HepG2 (cell line): ENCODE results near the gene NOTUM. TPM values are rescaled to one million over a fixed set of nuclear protein-coding genes. Genes with fewer than 3 reads are reported as not detected.

Experiments used
- ATAC-seq: fragments of 200-7000 bp; cut with Tn5 transposase; 3 replicates; pipeline ENCODE4 v1.9.1; 2020; ENCODE audit warnings: mild to moderate bottlenecking, moderate library complexity
- BruUV-seq: library from RNA; stranded (reverse); fragments of 400-500 nt; replicated peaks from 2 replicates; lab custom pipeline; 2021; lab: Mats Ljungman, UMichigan
- CTCF ChIA-PET: fragments of 300-600 bp; formaldehyde crosslinking; extraction: SDS; loops from one replicate; lab custom pipeline; 2021; ENCODE audit warnings: low total read pairs, inconsistent platforms, low intra/inter-chr PET ratio; lab: Yijun Ruan, JAX
- POLR2A ChIA-PET: fragments of 350-600 bp; sonication (Branson Sonifier 250); formaldehyde crosslinking; loops from one replicate; lab custom pipeline; 2020; ENCODE audit warnings: antibody characterized with exemption, inconsistent platforms; lab: Yijun Ruan, JAX
- DNase-seq: peaks from one replicate; pipeline ENCODE4 v3.0.0-alpha.2; 2015; ENCODE audit warnings: low spot score
- FAIRE-seq: peaks from 3 replicates; lab custom pipeline; 2011; peaks lifted over from hg19 to GRCh38; lab: Jason Lieb, UNC
- H2AFZ ChIP-seq: one replicate; pipeline ENCODE4 v1.6.1; 2011; ENCODE audit warnings: low read length, inconsistent platforms
- H3K27ac ChIP-seq: fragments of 300-600 bp; 3 replicates; pipeline ENCODE4 v1.8.0; 2011; ENCODE audit warnings: mixed run types, mild to moderate bottlenecking, mixed read lengths, low read length, inconsistent platforms; ENCODE audit not compliant: insufficient read depth; ENCODE audit errors: extremely low read length
- H3K27me3 ChIP-seq, 2 experiments: fragments of 200-600 bp in 1 of 2; 2 replicates in 1 of 2; 3 replicates in 1 of 2; pipeline versions ENCODE4 v1.6.0 to v1.8.0; 2011; ENCODE audit warnings: low read length in 2 of 2, mild to moderate bottlenecking in 2 of 2, moderate library complexity in 2 of 2, inconsistent platforms in 1 of 2; ENCODE audit not compliant: insufficient read depth in 2 of 2, control insufficient read depth in 1 of 2
- H3K36me3 ChIP-seq, 2 experiments: fragments of 200-600 bp in 1 of 2; replicated peaks in 1 of 2; 2 replicates in 1 of 2; 3 replicates in 1 of 2; pipeline versions ENCODE4 v1.5.1 to v1.8.0; 2011; ENCODE audit warnings: low read length in 2 of 2, inconsistent platforms in 1 of 2; ENCODE audit not compliant: insufficient read depth in 2 of 2, control insufficient read depth in 1 of 2
- H3K4me1 ChIP-seq: 2 replicates; pipeline ENCODE4 v1.5.1; 2012; ENCODE audit warnings: low read length, inconsistent platforms; ENCODE audit not compliant: insufficient read depth
- H3K4me2 ChIP-seq: 2 replicates; pipeline ENCODE4 v1.6.0; 2011; ENCODE audit warnings: low read depth, low read length, inconsistent platforms
- H3K4me3 ChIP-seq, 3 experiments: fragments of 200-600 bp in 1 of 3; sonication (generic), shearing (Covaris generic) in 1 of 3; replicated peaks in 1 of 3; 2 replicates each; pipeline ENCODE4 v1.5.1; 2011 to 2016; ENCODE audit warnings: low read length in 3 of 3, inconsistent platforms in 2 of 3, low read depth in 2 of 3, mild to moderate bottlenecking in 2 of 3, control low read depth in 1 of 3, mixed read lengths in 1 of 3; ENCODE audit not compliant: insufficient read depth in 1 of 3
- H3K79me2 ChIP-seq: one replicate; pipeline ENCODE4 v1.6.1; 2011; ENCODE audit warnings: low read length, inconsistent platforms; ENCODE audit not compliant: insufficient read depth
- H3K9ac ChIP-seq: 2 replicates; pipeline ENCODE4 v1.6.0; 2011; ENCODE audit warnings: mild to moderate bottlenecking, low read depth, low read length, inconsistent platforms; ENCODE audit not compliant: insufficient read depth
- H3K9me3 ChIP-seq: 2 replicates; pipeline ENCODE4 v1.5.1; 2012; ENCODE audit warnings: mild to moderate bottlenecking, low read length
- H4K20me1 ChIP-seq: 2 replicates; pipeline ENCODE4 v1.6.0; 2011; ENCODE audit warnings: inconsistent platforms, mild to moderate bottlenecking, low read length, moderate library complexity; ENCODE audit not compliant: insufficient read depth
- AGO2 ChIP-seq: fragments of 200-400 bp; formaldehyde crosslinking; optimal IDR thresholded peaks from 2 replicates; pipeline ENCODE3; 2017; ENCODE audit warnings: mild to moderate bottlenecking, low read depth, low read length, moderate library complexity
- CC2D1A ChIP-seq: sonication (generic); formaldehyde crosslinking; IDR thresholded peaks from 2 replicates; pipeline ENCODE4 v1.8.1; 2023; ENCODE audit warnings: mild to moderate bottlenecking, missing genetic modification reagents
- DNMT1 ChIP-seq: sonication (generic); formaldehyde crosslinking; IDR thresholded peaks from 2 replicates; pipeline ENCODE4 v1.5.1; 2020; ENCODE audit warnings: mild to moderate bottlenecking, missing genetic modification reagents
- FOXA3 ChIP-seq: IDR thresholded peaks from 2 replicates; pipeline ENCODE4 v1.6.1; 2016; ENCODE audit warnings: missing genetic modification reagents, missing compliant biosample characterization
- HNRNPLL ChIP-seq: fragments of 200-400 bp; formaldehyde crosslinking; IDR thresholded peaks from 2 replicates; pipeline ENCODE4 v1.6.1; 2017; ENCODE audit warnings: mild to moderate bottlenecking, low read depth, low read length; ENCODE audit not compliant: poor library complexity, severe bottlenecking
- ISX ChIP-seq: sonication (generic); formaldehyde crosslinking; conservative IDR thresholded peaks from 2 replicates; pipeline ENCODE4 v1.5.0; 2020; ENCODE audit warnings: missing genetic modification reagents
- JUN ChIP-seq: sonication (generic); formaldehyde crosslinking; IDR thresholded peaks from 2 replicates; pipeline ENCODE4 v1.4.0; 2020; ENCODE audit warnings: mild to moderate bottlenecking, missing genetic modification reagents
- MAFG ChIP-seq: sonication (generic); formaldehyde crosslinking; IDR thresholded peaks from 2 replicates; pipeline ENCODE4 v1.5.1; 2020; ENCODE audit warnings: mild to moderate bottlenecking, missing genetic modification reagents
- MAFK ChIP-seq, 2 experiments: IDR thresholded peaks in 1 of 2; conservative IDR thresholded peaks in 1 of 2; 2 replicates each; pipeline ENCODE4 v1.6.1; 2011; ENCODE audit warnings: improper control_type of control experiment in 2 of 2, low read length in 2 of 2
- MZF1 ChIP-seq: sonication (generic); formaldehyde crosslinking; IDR thresholded peaks from 2 replicates; pipeline ENCODE4 v1.8.1; 2023; ENCODE audit warnings: mild to moderate bottlenecking, missing genetic modification reagents, borderline replicate concordance
- PCBP2 ChIP-seq: fragments of 200-400 bp; formaldehyde crosslinking; optimal IDR thresholded peaks from 2 replicates; pipeline ENCODE3; 2018; ENCODE audit warnings: low read length, low read depth; ENCODE audit not compliant: poor library complexity, severe bottlenecking
- TBX2 ChIP-seq: sonication (generic); formaldehyde crosslinking; IDR thresholded peaks from 2 replicates; pipeline ENCODE4 v1.5.0; 2020; ENCODE audit warnings: missing genetic modification reagents, mild to moderate bottlenecking, borderline replicate concordance
- TEAD3 ChIP-seq: optimal IDR thresholded peaks from 2 replicates; pipeline ENCODE3; 2016; ENCODE audit warnings: borderline replicate concordance
- TFAP4 ChIP-seq: sonication (generic); IDR thresholded peaks from 2 replicates; pipeline ENCODE4 v1.6.1; 2016; ENCODE audit warnings: low read depth, borderline replicate concordance
- ZFP36L1 ChIP-seq: sonication (generic); formaldehyde crosslinking; IDR thresholded peaks from 2 replicates; pipeline ENCODE4 v1.8.0; 2022; ENCODE audit warnings: mild to moderate bottlenecking, missing genetic modification reagents, moderate library complexity
- ZFP62 ChIP-seq: sonication (generic); formaldehyde crosslinking; IDR thresholded peaks from 2 replicates; pipeline ENCODE4 v1.4.0; 2020; ENCODE audit warnings: missing genetic modification reagents
- ZNF276 ChIP-seq: sonication (generic); formaldehyde crosslinking; IDR thresholded peaks from 2 replicates; pipeline ENCODE4 v1.4.0; 2020; ENCODE audit warnings: mild to moderate bottlenecking, low read depth, missing genetic modification reagents
- ZNF446 ChIP-seq: sonication (generic); formaldehyde crosslinking; IDR thresholded peaks from 2 replicates; pipeline ENCODE4 v1.5.0; 2020; ENCODE audit warnings: mild to moderate bottlenecking, missing genetic modification reagents
- ZNF781 ChIP-seq: sonication (generic); formaldehyde crosslinking; IDR thresholded peaks from 2 replicates; pipeline ENCODE4 v1.5.1; 2020; ENCODE audit warnings: borderline replicate concordance, mild to moderate bottlenecking, missing genetic modification reagents; ENCODE audit errors: not compliant biosample characterization
- ZNF784 ChIP-seq: sonication (generic); formaldehyde crosslinking; IDR thresholded peaks from 2 replicates; pipeline ENCODE4 v1.5.1; 2020; ENCODE audit warnings: missing genetic modification reagents, mild to moderate bottlenecking, borderline replicate concordance
- ZSCAN21 ChIP-seq: sonication (generic); formaldehyde crosslinking; IDR thresholded peaks from 2 replicates; pipeline ENCODE4 v1.8.0; 2022; ENCODE audit warnings: mild to moderate bottlenecking, missing genetic modification reagents, moderate library complexity, borderline replicate concordance
- WGBS: methylation state at CpG from one replicate; pipeline ENCODE4 v1.1.6; 2017; ENCODE audit warnings: low lambda C conversion rate; 5-methylcytosine and 5-hydroxymethylcytosine counted together
- in situ Hi-C: cut with HindIII; loops from 2 replicates; pipeline ENCODE4 v1.10.0; 2017; ENCODE audit warnings: low pct_unique_long_range_greater_than_20kb; ENCODE audit not compliant: extremely low pct_ligation_motif_present
- intact Hi-C: fragments of 100-400 bp; cut with micrococcal nuclease; formaldehyde crosslinking; loops from one replicate; pipeline ENCODE4 v1.10.0; 2022; ENCODE audit not compliant: unreplicated experiment
- polyA plus RNA-seq, 8 experiments: library from polyadenylated mRNA; depleted of rRNA in 3 of 8; stranded (reverse) in 7 of 8; unstranded in 1 of 8; fragments of >200 nt; fragmentation: Illumina TruSeq in 4 of 8; extraction: Trizol in 4 of 8; gene quantifications; 2 replicates each; pipeline versions ENCODE4 v1.2.1 to v1.2.3, GENCODE V29; 2011 to 2016; ENCODE audit warnings: low read depth in 4 of 8, missing spikeins in 1 of 8, mixed read lengths in 1 of 8; ENCODE audit not compliant: insufficient read depth in 1 of 8
- total RNA-seq, 5 experiments: library from RNA; depleted of rRNA; stranded (reverse); fragments of >200 nt; fragmentation: Illumina TruSeq; extraction: Trizol; gene quantifications; 2 replicates each; pipeline ENCODE4 v1.2.3, GENCODE V29; 2016; ENCODE audit warnings: low read depth in 1 of 5

The NOTUM gene
- total and polyA plus RNA-seq, 2 of the 13 experiments (the other 11 are each of a cell fraction or from before 2014, with no cell fraction given) = 150 to 160 TPM

GRCh38 chr17:81907219-81908145, 53.5 kb downstream of the NOTUM start:
- POLR2A ChIA-PET = interaction anchor here (1.1 to 2.0 kb wide), 3 partner anchors 10 to 86 kb away, joined by 3 to 5 read pairs (median 3); no protein-coding TSS in a partner anchor
- FAIRE-seq (no peak), DNase-seq (no peak), ATAC-seq (no peak)
- no peak overlapping the region for H3K9ac ChIP-seq
- peaks cover 33% of the 10 kb centered on the region for H3K79me2 ChIP-seq
- peak overlapping the region; percentile 99 for H3K27ac ChIP-seq
- 93% methylated on average over 21 of the region's 26 CpGs for WGBS
- no peak overlapping the region for H3K4me2 ChIP-seq
- peaks cover 47 to 63% of the 10 kb centered on the region in 2 experiments for H3K36me3 ChIP-seq
- BruUV-seq = no TSS peak
- H3K4me1 ChIP-seq = peaks cover 38% of the 10 kb centered on the region
- peaks cover 14% of the 10 kb centered on the region; the same call in 1 of the 2 replicates for H4K20me1 ChIP-seq
- intact Hi-C loops = no loop called here
- no peak overlapping the region for H2AFZ ChIP-seq
- CTCF ChIA-PET = no interaction called here
- H3K27me3 ChIP-seq = no peaks in the 10 kb centered on the region; a peak in 1 of 5 replicates
- in situ Hi-C loops = no loop called here
- H3K9me3 ChIP-seq = no peaks in the 10 kb centered on the region
- H3K4me3 ChIP-seq = no peak overlapping the region
- TF ChIP-seq JUN (CRISPR knock-in tag) = no peak
- no peak for TF ChIP-seq HNRNPLL
- TF ChIP-seq AGO2 = peak; percentile 82
- no peak for TF ChIP-seq FOXA3
- TF ChIP-seq MAFK (conservative IDR thresholded peaks at IDR 0.05 in 1 of 2, IDR thresholded peaks at IDR 0.05 in 1 of 2; ENCODE audit: low read length in 2 of 2) = no peak
- TF ChIP-seq TFAP4 = no peak
- TF ChIP-seq ISX (CRISPR knock-in tag) = no peak
- no peak for TF ChIP-seq MZF1 (CRISPR knock-in tag)
- TF ChIP-seq CC2D1A (CRISPR knock-in tag) = no peak
- TF ChIP-seq ZFP36L1 (CRISPR knock-in tag) = no peak
- TF ChIP-seq ZNF784 (CRISPR knock-in tag) = no peak
- no peak for TF ChIP-seq TBX2 (CRISPR knock-in tag)
- TF ChIP-seq ZNF276 (CRISPR knock-in tag) = no peak
- no peak for TF ChIP-seq ZNF446 (CRISPR knock-in tag)
- no peak for TF ChIP-seq PCBP2
- TF ChIP-seq ZSCAN21 = 0 out of 2 replicates have a peak, but pooled peaks have one; percentile 34
- TF ChIP-seq ZFP62 (CRISPR knock-in tag) = no peak
- no peak for TF ChIP-seq MAFG
- TF ChIP-seq DNMT1 (CRISPR knock-in tag) = no peak
- no peak for TF ChIP-seq ZNF781 (CRISPR knock-in tag)
- TF ChIP-seq TEAD3 = no peak
